ENCODE data around the gene GATA6.

Gene GATA6

DNA sequence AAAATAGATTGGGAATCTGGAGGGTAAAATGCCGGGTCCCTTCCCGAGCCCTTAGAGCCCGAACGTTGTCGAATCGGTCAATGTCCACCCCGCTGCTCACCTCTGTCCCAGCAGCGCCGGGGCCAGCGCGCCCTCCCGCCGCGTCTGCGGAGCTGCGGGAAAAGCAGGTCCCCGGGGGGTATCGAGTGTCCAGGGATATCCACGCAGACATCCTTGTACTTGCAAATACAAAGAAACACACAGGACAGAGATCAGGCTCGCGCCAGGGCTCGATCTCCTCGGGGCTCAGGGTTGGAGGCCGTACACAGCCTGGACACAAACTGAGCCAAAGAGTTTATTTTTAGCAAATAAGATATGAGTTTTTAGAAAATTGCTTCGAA is 2.3 kb upstream of the GATA6 start:
- DNase-seq = no peak

DNA sequence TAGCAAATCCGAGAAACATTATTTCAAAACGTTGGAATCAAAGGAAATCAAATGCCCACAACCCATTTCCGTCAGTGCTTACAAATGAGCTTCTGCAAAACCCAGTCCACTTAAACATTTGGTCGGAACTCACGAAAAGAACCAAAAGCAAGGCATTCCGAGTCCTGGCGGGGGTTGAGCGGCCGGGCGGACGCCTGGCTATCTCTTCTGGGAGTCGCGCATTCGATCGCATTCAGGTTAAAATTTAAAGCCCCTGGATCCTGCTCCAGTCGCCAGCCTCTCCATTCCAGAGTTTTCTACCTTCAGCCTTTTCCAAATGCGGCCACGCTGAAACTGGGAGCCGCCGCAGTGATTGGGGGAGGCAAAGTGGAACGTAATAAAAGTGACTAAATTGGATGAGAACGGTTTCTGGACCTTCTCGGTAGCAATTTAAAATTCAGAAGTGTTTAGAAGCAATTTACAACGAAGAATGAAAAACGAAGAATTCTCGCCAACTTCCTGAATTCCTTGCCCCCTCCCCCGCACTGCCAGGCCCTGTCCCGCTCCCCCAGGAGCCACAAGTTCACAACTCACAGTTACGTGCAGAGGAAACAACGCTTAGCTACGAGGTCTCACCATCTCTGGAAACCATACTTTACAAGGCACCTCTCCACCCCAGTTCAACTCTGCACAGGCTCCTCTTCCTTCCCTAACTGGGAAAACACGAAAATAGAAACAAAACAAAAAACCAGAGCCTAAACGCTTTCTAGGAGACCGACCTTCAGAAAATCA is 1.7 kb upstream of the GATA6 start:
- DNase-seq = no peak

DNA sequence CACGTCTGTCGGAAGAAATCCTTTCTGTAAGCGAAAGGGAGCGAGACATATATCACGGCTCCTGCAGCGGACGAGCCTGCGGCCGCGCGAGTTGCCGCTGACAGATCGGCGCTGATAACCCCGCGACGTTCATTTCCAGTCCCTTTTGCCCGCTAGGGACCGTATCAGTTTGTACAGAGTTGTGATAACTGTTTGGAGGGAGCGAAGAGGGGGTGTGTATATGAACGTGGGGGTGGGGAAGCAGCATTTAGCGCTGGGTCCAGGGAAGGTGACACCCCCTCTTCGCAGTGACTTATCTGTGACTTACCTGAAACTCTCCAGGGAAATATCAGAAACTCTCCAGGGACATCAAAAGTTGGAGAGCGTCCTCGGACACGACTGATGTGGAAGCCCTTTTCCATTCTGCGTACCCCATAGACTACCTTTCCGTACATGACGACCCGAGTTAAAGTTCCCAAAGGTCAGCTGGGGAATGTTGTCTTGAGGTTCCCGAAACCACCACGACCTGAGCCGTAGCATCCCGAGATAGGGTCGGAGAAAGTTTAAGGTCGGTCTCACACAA is 948 bp upstream of the GATA6 start:
- no peak for DNase-seq

DNA sequence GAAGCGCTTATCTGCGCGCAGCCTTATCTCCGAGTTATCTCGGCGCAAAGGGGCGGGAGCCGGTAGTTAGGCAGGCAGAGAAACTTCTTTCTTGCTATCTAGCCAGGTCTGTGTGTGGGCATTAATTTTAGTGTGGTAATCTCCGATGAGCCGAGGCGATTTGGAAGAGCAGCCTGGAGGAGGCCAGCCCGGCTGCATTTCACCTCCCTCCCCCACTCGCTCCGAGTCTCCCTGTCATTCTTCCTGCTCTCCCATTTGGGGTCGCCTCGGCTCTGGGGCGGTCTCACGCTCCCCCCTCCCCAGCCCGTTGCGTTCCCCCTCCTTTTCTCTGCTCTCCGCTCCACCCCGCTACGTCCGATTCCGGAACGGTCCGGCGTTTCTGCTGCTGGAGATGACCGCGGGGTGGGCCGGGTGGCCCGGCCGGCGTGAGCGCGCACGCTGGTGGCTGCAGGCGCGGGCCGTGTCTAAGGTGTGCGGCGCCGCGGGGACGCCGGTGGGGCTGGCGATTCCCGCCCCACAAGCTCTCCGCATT is 566 bp downstream of the GATA6 start:
- DNase-seq = no peak

DNA sequence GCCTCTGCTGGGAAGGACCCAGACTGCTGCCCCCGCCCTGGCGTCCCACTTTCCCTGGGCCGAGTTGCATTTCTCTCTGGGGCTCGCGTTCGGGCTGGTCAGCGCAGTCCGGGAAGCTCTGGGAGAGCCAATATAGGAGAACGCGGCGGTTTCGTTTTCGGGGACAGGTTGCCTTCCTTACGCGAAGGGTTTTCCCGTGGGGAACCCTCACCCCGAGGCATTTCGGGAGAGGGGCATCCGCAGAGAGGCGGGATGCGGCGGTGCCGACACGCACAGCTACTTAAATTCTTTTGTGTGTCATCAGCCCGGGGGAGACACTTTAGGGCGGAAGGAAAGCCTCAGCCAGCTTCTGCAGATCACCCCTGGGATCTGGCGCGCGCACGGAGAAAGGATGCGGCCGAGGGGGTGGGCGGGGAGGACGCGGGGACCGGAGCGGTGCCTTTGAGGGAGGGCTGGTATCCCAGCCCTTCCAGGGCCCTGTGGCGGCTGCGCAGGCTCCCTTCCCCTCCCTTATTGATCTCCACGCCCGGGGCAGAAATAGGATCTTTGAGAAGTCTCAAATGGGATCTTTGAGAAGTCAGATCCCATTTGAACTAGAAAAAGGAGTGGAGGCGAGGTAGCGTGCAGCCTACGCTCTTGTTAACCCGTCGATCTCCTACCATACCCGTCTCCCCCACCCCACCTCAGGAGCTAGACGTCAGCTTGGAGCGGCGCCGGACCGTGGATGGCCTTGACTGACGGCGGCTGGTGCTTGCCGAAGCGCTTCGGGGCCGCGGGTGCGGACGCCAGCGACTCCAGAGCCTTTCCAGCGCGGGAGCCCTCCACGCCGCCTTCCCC is 1.2 kb downstream of the GATA6 start:
- no peak for DNase-seq

DNA sequence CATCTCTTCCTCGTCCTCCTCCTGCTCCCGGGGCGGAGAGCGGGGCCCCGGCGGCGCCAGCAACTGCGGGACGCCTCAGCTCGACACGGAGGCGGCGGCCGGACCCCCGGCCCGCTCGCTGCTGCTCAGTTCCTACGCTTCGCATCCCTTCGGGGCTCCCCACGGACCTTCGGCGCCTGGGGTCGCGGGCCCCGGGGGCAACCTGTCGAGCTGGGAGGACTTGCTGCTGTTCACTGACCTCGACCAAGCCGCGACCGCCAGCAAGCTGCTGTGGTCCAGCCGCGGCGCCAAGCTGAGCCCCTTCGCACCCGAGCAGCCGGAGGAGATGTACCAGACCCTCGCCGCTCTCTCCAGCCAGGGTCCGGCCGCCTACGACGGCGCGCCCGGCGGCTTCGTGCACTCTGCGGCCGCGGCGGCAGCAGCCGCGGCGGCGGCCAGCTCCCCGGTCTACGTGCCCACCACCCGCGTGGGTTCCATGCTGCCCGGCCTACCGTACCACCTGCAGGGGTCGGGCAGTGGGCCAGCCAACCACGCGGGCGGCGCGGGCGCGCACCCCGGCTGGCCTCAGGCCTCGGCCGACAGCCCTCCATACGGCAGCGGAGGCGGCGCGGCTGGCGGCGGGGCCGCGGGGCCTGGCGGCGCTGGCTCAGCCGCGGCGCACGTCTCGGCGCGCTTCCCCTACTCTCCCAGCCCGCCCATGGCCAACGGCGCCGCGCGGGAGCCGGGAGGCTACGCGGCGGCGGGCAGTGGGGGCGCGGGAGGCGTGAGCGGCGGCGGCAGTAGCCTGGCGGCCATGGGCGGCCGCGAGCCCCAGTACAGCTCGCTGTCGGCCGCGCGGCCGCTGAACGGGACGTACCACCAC is 2.1 kb downstream of the GATA6 start:
- no peak for DNase-seq

DNA sequence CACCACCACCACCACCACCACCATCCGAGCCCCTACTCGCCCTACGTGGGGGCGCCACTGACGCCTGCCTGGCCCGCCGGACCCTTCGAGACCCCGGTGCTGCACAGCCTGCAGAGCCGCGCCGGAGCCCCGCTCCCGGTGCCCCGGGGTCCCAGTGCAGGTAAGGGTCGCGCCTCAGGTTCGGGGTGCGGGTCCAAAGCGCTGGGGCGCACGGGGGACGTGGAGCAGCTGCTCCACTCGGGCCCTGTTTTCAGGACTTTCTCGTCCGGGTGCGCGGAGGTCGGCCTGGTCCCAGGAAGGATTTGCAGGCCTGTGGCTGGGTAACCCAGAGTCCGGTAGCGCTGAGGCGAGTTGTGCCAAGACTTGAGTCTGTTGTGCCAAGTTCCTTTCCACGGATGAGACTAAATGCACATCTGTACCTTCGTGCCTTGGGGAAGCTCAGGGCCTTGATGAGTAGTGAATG is 2.8 kb downstream of the GATA6 start:
- DNase-seq = no peak

DNA sequence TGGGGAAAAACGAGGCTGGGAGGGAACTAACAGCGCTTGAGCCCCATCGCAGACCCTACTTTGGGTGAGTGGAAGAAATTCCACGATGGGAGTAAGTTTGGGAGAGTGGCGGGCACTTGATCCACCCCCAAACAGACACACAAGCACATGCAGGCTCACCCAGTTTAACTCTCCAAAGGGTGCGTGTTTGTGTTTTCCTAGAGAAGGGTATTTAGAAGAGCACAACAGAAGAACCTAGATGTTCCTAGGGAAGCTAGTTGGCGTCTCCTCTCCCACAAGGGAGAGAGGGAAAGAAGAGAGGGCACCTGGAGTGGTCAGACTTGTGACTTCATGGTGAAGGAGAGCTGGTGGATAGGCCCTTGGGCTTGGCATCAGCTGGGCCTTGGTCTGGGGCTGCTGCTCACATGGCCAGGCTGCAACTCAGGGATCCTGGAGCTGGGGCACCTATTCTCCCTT is 3.2 kb downstream of the GATA6 start:
- no peak for DNase-seq

DNA sequence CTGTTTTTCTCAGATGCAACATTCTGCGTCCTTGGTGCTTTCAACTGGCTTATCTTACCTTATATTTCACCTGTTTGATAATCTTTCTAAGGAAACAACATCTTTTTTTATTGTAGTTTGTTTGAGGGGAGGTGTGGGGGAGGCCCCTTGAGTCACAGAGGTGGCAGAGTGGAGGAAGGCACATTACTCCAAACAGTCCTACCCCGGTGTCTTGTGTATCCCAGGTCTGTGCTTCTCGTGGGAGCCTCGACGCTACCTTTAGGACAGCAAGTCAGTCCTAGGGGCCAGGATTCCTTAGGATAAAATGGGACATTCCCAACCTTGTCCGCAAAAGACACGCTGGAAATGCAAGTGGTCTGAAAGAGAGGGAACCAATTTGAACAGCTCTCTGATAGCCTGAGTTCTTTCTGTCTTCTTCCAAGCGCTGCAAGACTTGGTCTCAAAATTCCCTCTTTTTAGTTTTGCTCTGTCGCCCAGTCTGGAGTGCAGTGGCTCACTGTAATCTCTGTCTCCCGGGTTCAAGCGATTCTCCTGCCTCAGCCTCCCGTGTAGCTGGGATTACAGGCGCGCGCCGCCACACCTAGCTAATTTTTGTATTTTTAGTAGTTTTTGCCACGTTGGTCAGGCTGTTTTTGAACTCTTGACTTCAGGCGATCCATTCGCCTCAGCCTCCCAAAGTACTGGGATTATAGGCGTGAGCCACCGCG is 4.0 kb downstream of the GATA6 start:
- DNase-seq = no peak

DNA sequence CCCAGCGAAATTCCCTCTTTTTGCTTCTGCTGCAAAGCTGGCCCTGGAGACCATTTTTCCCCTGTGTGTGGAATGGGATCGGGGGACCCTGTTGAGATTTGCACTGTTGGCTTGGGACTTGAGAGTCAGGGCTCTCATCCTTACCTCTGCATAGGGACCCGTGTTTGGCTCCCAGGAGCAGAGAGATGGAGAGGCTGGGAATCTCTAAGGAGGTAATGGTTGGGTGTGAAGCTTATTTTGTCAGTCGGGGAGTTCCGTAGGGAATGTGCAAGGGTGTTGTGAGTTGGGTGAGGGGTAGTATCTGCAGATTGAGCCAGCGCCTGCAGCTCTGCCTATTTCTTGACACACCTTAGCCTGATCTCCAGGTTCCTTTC is 4.5 kb downstream of the GATA6 start:
- no peak for DNase-seq

DNA sequence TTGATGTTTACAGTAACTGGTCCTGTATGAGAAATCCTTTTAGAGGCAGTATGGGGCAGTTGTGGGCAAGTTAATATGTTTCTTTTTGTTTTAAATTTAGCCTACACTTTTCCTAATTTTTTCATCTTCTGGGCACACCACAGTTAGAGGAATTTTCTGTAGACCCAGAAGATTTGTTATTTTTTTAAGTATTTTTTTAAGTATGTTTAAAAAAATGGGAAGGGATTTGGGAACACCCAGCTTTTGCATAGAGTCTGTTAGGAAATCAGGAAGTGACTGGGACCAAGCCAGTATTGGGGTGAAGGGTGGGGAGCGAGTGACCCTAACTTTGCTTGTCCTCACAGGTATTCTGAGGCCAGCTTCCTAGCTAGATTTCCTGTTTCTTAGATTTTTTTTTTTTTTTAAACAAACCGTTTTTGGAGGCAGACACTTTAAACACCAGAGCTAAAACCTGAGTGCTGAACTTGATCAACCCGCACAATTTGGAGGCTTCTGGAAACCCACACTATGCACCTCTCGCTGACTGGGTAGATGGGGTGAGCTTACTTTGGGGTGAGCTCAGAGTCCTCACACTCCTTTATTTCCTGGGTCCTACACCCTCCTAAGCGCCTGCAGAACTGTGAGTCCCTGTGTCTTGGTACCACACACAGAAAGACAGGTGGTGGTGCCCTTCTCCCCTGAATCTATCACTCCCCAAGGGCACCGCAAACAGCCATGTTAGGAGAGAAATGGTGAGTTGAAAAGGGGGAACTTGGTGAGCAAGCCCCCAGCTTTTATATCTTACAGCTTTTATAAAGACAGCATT is 5.2 kb downstream of the GATA6 start:
- no peak for DNase-seq

DNA sequence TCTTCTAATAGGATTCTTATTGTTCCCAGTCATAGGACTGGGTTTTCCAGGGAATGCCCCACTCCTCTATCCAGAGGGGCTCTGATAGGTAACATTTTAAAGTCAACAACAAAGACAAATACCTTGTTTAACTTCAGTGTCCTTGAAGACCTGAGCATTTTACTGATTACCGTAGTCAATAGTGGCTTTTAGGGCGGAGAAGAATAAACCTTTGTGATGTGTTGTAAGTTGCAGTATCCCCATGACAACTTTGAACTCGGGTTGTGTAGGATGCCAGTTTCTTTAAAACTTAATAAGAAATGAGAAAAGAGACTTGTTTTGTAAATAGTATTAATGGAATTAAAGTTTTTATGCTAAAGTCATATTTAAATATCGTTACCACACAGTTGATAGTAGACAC is 6.0 kb downstream of the GATA6 start:
- DNase-seq = no peak

DNA sequence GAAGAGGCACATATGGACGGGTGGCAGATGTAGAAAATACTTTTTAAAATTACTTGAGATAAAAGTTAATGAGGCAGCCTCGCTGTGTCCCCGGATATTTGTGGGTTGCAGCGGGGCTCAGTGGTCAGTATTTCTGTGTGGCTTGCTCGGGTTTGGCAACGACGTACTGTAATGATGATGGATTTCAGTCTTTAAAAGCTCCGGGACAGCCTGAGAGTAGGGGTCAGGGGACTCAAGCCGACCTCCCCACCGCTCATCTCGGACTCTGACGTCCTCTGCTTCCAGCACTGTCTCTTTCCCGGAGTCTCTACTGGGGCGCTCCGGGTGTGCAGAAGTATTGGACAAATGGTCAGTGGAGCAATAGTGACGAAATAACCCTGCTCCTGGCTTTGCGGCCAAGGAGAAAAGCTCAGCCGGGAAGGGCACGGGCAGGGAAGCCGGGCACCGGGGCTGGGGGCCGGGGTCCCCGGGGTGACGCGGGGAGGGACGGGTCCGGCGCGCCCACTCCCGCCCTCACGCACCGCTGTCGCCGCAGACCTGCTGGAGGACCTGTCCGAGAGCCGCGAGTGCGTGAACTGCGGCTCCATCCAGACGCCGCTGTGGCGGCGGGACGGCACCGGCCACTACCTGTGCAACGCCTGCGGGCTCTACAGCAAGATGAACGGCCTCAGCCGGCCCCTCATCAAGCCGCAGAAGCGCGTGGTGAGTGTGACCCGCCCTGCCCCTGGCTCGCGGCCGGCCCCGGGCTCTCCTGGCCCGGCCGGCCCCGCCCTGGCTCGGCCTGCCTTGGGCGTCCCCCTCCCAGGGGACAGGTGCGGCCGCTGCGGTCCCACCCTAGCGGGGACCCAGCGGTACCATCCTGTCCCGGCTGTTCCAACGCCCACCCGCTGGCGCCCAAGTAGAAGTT is 7.3 kb downstream of the GATA6 start:
- DNase-seq = no peak

DNA sequence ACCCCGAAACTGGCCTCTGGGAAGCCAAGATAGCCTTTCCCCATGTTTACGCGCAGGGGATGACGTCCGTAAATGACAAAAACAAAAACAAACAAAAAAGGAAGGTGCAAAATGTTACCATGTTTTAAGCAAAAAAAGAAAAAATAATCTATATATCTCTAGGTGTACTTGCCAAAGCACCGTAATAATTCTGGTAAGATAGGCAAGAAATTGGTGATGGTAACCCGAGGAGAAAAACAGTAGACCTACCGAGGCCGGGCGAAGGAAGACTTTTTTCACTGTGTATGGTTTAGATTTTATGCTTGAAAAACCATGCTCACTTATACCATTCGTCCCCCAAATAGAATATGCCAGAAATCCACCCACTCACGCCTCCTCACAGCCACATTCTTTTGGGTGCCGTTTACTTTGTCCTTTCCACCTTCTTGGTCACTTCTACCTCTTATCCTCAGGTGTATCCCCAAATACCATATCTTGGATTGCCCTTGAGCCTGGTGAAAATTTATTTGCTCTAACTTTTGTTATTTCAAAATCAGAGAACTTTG is 8.0 kb downstream of the GATA6 start:
- no peak for DNase-seq

DNA sequence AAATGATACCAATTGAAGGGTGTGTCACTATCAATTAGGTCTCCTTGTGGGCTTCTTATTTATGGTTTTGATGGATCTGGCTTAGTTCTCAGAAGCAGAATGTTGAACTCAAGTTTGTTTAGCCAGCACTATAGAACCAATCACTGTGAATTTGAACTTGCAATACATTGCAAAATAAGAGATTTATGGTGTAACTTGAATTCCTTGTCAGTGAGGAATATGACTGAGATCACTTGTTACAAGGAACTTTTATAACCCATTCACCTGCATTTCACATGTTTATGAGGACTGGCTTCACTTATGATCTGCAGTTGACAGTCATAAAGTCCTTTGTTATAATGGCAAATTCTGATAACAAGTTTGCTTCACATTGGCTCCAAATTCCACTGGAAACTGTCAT is 9.8 kb downstream of the GATA6 start:
- no peak for DNase-seq

DNA sequence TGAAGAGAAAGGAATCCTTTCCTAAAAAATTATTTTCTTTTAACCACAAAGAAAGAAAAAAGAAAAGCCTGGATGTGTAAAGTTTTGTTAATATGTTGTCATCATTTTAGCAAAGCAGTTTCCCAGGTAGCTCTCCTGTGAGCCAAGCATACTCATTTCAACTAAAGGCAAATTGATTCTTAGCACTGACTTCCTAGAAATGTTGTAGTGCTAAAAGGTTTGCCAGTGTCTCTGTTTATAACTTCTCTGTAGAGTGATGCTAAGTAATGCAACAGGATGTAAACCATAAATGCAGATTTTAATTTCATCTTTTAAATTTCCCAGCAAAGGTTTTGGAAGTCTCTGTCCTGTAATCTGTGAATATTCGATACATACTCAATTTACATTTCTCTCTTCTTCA is 10.2 kb downstream of the GATA6 start:
- no peak for DNase-seq

DNA sequence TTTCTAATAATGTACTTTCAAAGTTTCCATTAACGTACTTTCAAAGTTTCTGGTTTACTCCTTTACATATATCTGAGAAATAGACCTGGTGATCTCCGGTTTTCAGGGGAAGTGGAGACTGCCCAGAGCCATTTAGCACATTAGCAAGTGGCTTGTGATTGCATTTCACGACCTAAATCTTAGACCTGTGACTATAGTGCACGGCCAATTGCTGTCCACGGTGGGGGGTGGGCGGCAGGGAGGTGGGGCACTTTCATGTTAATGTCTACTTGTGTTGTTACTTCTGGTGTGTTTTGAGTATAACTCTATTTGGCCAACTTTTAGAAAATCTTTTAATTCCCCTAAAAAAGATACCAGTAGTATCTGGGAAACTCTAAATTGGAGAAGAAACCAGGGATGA is 11.3 kb downstream of the GATA6 start:
- DNase-seq = no peak

DNA sequence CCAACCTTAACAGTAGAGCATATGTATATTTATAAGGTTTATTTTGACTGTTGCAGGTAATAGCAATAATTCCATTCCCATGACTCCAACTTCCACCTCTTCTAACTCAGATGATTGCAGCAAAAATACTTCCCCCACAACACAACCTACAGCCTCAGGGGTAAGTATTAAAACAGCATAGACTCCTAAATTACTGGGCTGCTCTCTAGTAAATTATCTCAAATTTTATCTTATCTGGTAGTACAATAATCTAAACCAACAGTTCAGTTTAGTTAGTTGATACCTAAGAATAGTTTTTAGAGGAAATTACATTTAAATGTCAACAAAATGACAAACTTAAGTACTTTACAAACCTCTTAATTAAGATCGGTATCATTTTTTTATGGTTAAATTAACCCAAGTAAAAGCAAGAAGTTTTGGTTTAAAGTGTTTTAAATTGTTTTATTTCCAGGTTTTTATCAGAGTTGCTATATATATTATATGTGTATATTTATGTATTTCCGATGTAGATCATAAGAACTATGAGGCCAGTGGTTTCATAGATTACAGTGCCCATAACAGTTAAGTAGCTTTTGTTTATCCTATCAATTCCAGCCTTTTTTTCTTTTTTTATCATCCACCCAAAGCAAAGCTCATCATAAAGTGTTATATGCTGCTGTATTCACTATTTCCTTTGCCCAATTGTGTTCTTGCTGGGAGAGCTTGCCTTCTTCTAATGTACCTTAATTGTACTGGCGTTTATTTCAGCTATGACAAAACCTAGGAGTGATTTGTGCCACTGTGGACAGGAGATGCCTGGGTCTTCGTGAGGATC is 13.7 kb downstream of the GATA6 start:
- DNase-seq = no peak

DNA sequence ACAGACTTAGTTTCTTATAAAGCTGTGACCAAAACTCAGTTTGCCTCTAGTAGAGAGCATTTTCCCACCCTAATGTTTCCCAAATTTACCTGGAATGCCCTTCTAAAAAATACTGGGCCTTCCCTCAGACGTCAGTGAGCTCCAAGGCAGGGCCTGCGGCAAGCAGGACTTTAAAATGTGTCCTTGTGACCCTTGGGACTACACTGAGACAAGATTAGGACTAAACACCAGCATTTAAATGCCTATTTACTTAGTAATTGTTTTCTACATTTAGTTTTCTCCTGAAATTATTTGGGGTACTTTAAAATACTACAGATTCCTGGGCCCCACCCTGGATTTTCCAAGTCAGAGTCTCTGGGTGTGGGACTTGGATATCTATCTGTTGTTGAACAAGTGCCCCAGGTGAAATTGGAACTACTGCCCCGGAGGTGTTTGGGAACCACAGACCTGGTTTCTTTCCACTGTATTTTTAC is 14.3 kb downstream of the GATA6 start:
- no peak for DNase-seq

Data from NCI-H774 (cell line).